B cell (primary cell): ENCODE results near the gene ACAD8. TPM values are rescaled to one million over a fixed set of nuclear protein-coding genes. Genes with fewer than 3 reads are reported as not detected.

Source experiments
- ATAC-seq: fragments of 200-7000 bp; cut with Tn5 transposase; one replicate; pipeline ENCODE4 v1.10.0; 2021; ENCODE audit warnings: low read depth, mild to moderate bottlenecking, moderate number of reproducible peaks, moderate library complexity
- CTCF ChIA-PET: fragments of 350-600 bp; sonication (Branson Sonifier 250); formaldehyde crosslinking; loops from one replicate; lab custom pipeline; 2021; ENCODE audit warnings: antibody characterized with exemption, inconsistent platforms; lab: Charles Lee
- POLR2A ChIA-PET: fragments of 350-600 bp; sonication (Branson Sonifier 250); formaldehyde crosslinking; loops from one replicate; lab custom pipeline; 2021; ENCODE audit warnings: antibody characterized with exemption; lab: Charles Lee
- DNase-seq: peaks from one replicate; pipeline ENCODE4 v3.0.0; 2013
- H2AFZ ChIP-seq: 2 replicates; pipeline ENCODE4 v1.6.1; 2012; ENCODE audit warnings: mild to moderate bottlenecking, low read depth, low read length; ENCODE audit not compliant: insufficient read depth, poor library complexity, severe bottlenecking
- H3K27ac ChIP-seq, 2 donors: 1 replicate in 1 of 2; 2 replicates in 1 of 2; pipeline ENCODE4 v1.5.1; 2012 to 2013; ENCODE audit warnings: low read length in 2 of 2, mild to moderate bottlenecking in 2 of 2, moderate library complexity in 1 of 2
- H3K27me3 ChIP-seq, 4 experiments: fragments of 200-600 bp in 1 of 4; sonication (generic) in 1 of 4; replicated peaks in 1 of 4; 1 replicate in 2 of 4; 2 replicates in 2 of 4; pipeline versions ENCODE4 v1.6.1 to v1.7.0; 2013 to 2016; ENCODE audit warnings: low read length in 3 of 4, mild to moderate bottlenecking in 2 of 4, mixed read lengths in 1 of 4, moderate library complexity in 1 of 4; ENCODE audit not compliant: insufficient read depth in 4 of 4, control insufficient read depth in 3 of 4; ENCODE audit errors: control extremely low read depth in 1 of 4
- H3K36me3 ChIP-seq, 2 experiments: replicated peaks in 1 of 2; 1 replicate in 1 of 2; 2 replicates in 1 of 2; pipeline versions ENCODE4 v1.6.1 to v1.7.1; 2013; ENCODE audit warnings: low read length in 1 of 2; ENCODE audit not compliant: insufficient read depth in 2 of 2, control insufficient read depth in 1 of 2; ENCODE audit errors: control extremely low read depth in 1 of 2, extremely low read depth in 1 of 2
- H3K4me1 ChIP-seq, 2 donors: fragments of 200-600 bp in 1 of 2; sonication (generic) in 1 of 2; 1 replicate in 1 of 2; 2 replicates in 1 of 2; pipeline versions ENCODE4 v1.5.1 to v1.6.1; 2013 to 2017; ENCODE audit warnings: low read length in 2 of 2; ENCODE audit not compliant: control insufficient read depth in 2 of 2, insufficient read depth in 2 of 2
- H3K4me2 ChIP-seq: replicated peaks from 2 replicates; pipeline ENCODE3; 2012; ENCODE audit warnings: mild to moderate bottlenecking, low read depth, low read length; ENCODE audit not compliant: poor library complexity, severe bottlenecking
- H3K4me3 ChIP-seq, 5 experiments: fragments of 200-600 bp in 1 of 5; sonication (generic) in 1 of 5; 1 replicate in 3 of 5; 2 replicates in 2 of 5; pipeline versions ENCODE4 v1.5.1 to v1.7.0; 2011 to 2016; ENCODE audit warnings: low read length in 4 of 5, mild to moderate bottlenecking in 4 of 5, low read depth in 2 of 5, control low read depth in 1 of 5, moderate library complexity in 1 of 5; ENCODE audit not compliant: insufficient read depth in 1 of 5; ENCODE audit errors: control extremely low read depth in 1 of 5, extremely low read depth in 1 of 5
- H3K79me2 ChIP-seq: fragments of 200-600 bp; sonication (generic); one replicate; pipeline ENCODE4 v1.6.0; 2016; ENCODE audit warnings: low read length; ENCODE audit not compliant: control insufficient read depth, insufficient read depth
- H3K9ac ChIP-seq: fragments of 200-600 bp; sonication (generic); 2 replicates; pipeline ENCODE4 v1.6.1; 2017; ENCODE audit warnings: mild to moderate bottlenecking, low read length, moderate library complexity
- H3K9me3 ChIP-seq, 3 donors: one replicate each; pipeline versions ENCODE4 v1.6.1 to v1.7.1; 2013; ENCODE audit warnings: low read length in 2 of 3; ENCODE audit not compliant: control insufficient read depth in 2 of 3, insufficient read depth in 1 of 3; ENCODE audit errors: control extremely low read depth in 1 of 3
- H4K20me1 ChIP-seq: 2 replicates; pipeline ENCODE4 v1.6.0; 2012; ENCODE audit warnings: mild to moderate bottlenecking, low read length; ENCODE audit not compliant: insufficient read depth, control insufficient read depth, poor library complexity, severe bottlenecking
- H3K27ac Mint-ChIP-seq: one replicate; pipeline ENCODE4 v1.8.0; 2021; ENCODE audit warnings: mixed read lengths
- H3K27me3 Mint-ChIP-seq: one replicate; pipeline ENCODE4 v1.8.0; 2021; ENCODE audit warnings: mixed read lengths
- H3K4me1 Mint-ChIP-seq: one replicate; pipeline ENCODE4 v1.8.0; 2021; ENCODE audit warnings: mixed read lengths
- H3K4me3 Mint-ChIP-seq: one replicate; pipeline ENCODE4 v1.8.0; 2021; ENCODE audit warnings: mixed read lengths
- H3K9me3 Mint-ChIP-seq: one replicate; pipeline ENCODE4 v1.8.0; 2022; ENCODE audit warnings: mixed read lengths; ENCODE audit not compliant: insufficient read depth
- CTCF ChIP-seq: fragments of 200-600 bp; IDR thresholded peaks from one replicate; pipeline ENCODE4 v1.8.0; 2022; ENCODE audit warnings: antibody characterized with exemption, mild to moderate bottlenecking
- EZH2 ChIP-seq: IDR thresholded peaks from 2 replicates; pipeline ENCODE4 v1.6.1; 2012; ENCODE audit warnings: borderline replicate concordance, low read depth, mild to moderate bottlenecking, moderate library complexity, low read length; ENCODE audit not compliant: insufficient read depth, poor library complexity, severe bottlenecking
- whole genome bisulfite sequencing: methylation state at CpG from one replicate; pipeline ENCODE4 v1.1.5; 2013; ENCODE audit warnings: missing lambda C conversion rate; ENCODE audit not compliant: insufficient coverage; 5-methylcytosine and 5-hydroxymethylcytosine counted together
- intact Hi-C: fragments of 100-400 bp; cut with micrococcal nuclease; formaldehyde crosslinking; loops from one replicate; pipeline ENCODE4 v1.10.0; 2022
- polyA plus RNA-seq: library from polyadenylated mRNA; depleted of rRNA; stranded (reverse); fragments of >200 nt; gene quantifications from 2 replicates; pipeline ENCODE4 v1.2.3, GENCODE V29; 2012
- total RNA-seq, 2 donors: library from RNA; stranded (reverse); fragments of 120-200 nt in 1 of 2; gene quantifications; 1 replicate in 1 of 2; 2 replicates in 1 of 2; pipeline versions ENCODE4 v1.2.3 to v1.2.4, GENCODE V29; 2013 to 2022

ACAD8 gene
- total and polyA plus RNA-seq, 2 donors (not counting 1 experiment from before 2014, with no cell fraction given): 26.5 to 33.6 TPM

- POLR2A ChIA-PET: interaction anchor here (0.8 kb wide), 1 partner anchor 16 kb away, joined by 9 read pairs; the partner anchor contains the start of genes NCAPD3 and VPS26B
- peaks cover 5 to 41% of the 10 kb centered on the region in 2 experiments for H3K36me3 ChIP-seq
Observed at GRCh38 chr11:134207538-134208239, 45.7 kb upstream of the ACAD8 start.

More at GRCh38 chr11:134207538-134208239, 45.7 kb upstream of the ACAD8 start:
- no peaks in the 10 kb centered on the region for H3K27me3 ChIP-seq
- H3K4me3 Mint-ChIP-seq: no peak overlapping the region
- H3K9me3 ChIP-seq: no peaks in the 10 kb centered on the region
- no peak overlapping the region for H3K9ac ChIP-seq
- WGBS: 95% methylated on average over 6 of the region's 16 CpGs
- H3K27ac ChIP-seq: no peak overlapping the region
- no peaks in the 10 kb centered on the region for H3K4me1 ChIP-seq
- CTCF ChIA-PET: interaction anchor here (0.5 to 7.9 kb wide), 25 partner anchors 10 to 810 kb away, joined by 3 to 131 read pairs (median 5); partner anchors contain the start of genes GLB1L3, NCAPD3 and VPS26B
- H3K27me3 Mint-ChIP-seq: no peaks in the 10 kb centered on the region
- intact Hi-C loops: loop anchor here (2.0 kb wide), 2 partner anchors 17 to 45 kb away; partner anchors contain the start of genes ACAD8, THYN1 and VPS26B
- H2AFZ ChIP-seq: no peak overlapping the region
- H3K4me3 ChIP-seq: no peak overlapping the region
- no peak overlapping the region for H3K27ac Mint-ChIP-seq
- ATAC-seq (no peak), DNase-seq (peak; percentile 60)
- H3K4me1 Mint-ChIP-seq: no peaks in the 10 kb centered on the region
- TF ChIP-seq EZH2 (no peak), CTCF (peak; percentile 94)
- peaks cover 10% of the 10 kb centered on the region for H3K79me2 ChIP-seq
- no peak overlapping the region for H3K4me2 ChIP-seq
- no peaks in the 10 kb centered on the region for H4K20me1 ChIP-seq
- no peaks in the 10 kb centered on the region for H3K9me3 Mint-ChIP-seq
